ENCODE measurements around the gene BID.

The BID gene

DNA sequence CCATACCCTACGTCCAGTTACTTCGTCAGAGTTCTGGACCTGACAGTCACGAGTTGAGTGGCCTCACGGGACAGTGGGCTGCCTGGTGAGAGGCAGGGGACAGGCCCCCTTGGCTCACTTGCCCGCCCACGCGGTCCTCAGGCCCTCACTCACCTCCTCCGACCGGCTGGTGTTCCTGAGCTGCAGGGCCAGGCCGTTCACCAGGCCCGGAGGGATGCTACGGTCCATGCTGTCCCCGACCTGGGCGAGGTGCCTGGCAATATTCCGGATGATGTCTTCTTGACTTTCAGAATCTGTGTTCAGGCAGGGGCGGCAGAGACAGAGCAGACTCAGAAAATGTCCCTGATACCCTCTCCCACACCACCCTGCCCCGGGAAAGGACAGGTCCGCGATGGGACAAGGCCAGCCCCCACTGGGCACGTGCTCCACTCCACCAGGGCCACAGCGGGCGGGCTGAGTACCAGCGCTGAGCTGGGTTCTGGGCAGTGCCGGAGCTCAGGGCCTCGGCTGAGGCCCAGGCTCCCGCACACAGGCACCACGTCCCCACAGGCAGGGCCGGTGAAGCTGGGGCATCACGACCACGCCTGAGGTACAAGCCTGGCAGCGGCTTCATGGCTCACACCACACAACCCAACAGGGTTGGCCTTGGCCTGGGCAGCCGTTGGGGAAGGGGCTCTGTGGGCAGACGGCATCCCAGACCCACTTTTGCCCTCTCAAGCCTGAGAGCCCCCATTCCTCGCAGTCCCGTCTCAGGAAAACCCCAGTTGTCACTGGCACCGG lies 34.9 kb downstream of the BID start:
- no peaks in the 10 kb centered on the region for H3K4me1 ChIP-seq (ENCODE audit: insufficient read depth, low read length, severe bottlenecking)
- H3K27me3 ChIP-seq (ENCODE audit: insufficient read depth, low read length) = no peaks in the 10 kb centered on the region
- no peaks in the 10 kb centered on the region for H4K20me1 ChIP-seq (ENCODE audit: insufficient read depth, low read length)
- H2AFZ ChIP-seq (ENCODE audit: low read length) = no peak overlapping the region
- H3K36me3 ChIP-seq (ENCODE audit: insufficient read depth, low read length) = peaks cover 14% of the 10 kb centered on the region; the same call in 1 of the 2 replicates
- H3K9me2 ChIP-seq (ENCODE audit: low read depth, low read length) = no peaks in the 10 kb centered on the region
- H3K4me2 ChIP-seq (ENCODE audit: low read length) = no peak overlapping the region
- no peaks in the 10 kb centered on the region for H3K79me2 ChIP-seq (ENCODE audit: insufficient read depth, low read length)
- H3K27ac ChIP-seq (ENCODE audit: low read depth, low read length, poor library complexity, severe bottlenecking) = no peak overlapping the region
- 0 out of 2 replicates have a peak, but pooled peaks cover 4% of the 10 kb centered on the region for H3F3A ChIP-seq (ENCODE audit: insufficient read depth, low read length)
- TF ChIP-seq EZH2 (IDR thresholded peaks at IDR 0.05; ENCODE audit: borderline replicate concordance, low read length) = no peak
- TF ChIP-seq, protein P1, sequence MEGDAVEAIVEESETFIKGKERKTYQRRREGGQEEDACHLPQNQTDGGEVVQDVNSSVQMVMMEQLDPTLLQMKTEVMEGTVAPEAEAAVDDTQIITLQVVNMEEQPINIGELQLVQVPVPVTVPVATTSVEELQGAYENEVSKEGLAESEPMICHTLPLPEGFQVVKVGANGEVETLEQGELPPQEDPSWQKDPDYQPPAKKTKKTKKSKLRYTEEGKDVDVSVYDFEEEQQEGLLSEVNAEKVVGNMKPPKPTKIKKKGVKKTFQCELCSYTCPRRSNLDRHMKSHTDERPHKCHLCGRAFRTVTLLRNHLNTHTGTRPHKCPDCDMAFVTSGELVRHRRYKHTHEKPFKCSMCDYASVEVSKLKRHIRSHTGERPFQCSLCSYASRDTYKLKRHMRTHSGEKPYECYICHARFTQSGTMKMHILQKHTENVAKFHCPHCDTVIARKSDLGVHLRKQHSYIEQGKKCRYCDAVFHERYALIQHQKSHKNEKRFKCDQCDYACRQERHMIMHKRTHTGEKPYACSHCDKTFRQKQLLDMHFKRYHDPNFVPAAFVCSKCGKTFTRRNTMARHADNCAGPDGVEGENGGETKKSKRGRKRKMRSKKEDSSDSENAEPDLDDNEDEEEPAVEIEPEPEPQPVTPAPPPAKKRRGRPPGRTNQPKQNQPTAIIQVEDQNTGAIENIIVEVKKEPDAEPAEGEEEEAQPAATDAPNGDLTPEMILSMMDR (IDR thresholded peaks at IDR 0.05; ENCODE audit: low read length) = no peak
- no peaks in the 10 kb centered on the region for H3K9me3 ChIP-seq (ENCODE audit: low read length)
- H3K9ac ChIP-seq (ENCODE audit: low read length) = no peak overlapping the region
- H3K4me3 ChIP-seq (ENCODE audit: low read depth, low read length, poor library complexity, severe bottlenecking) = no peak overlapping the region

DNA sequence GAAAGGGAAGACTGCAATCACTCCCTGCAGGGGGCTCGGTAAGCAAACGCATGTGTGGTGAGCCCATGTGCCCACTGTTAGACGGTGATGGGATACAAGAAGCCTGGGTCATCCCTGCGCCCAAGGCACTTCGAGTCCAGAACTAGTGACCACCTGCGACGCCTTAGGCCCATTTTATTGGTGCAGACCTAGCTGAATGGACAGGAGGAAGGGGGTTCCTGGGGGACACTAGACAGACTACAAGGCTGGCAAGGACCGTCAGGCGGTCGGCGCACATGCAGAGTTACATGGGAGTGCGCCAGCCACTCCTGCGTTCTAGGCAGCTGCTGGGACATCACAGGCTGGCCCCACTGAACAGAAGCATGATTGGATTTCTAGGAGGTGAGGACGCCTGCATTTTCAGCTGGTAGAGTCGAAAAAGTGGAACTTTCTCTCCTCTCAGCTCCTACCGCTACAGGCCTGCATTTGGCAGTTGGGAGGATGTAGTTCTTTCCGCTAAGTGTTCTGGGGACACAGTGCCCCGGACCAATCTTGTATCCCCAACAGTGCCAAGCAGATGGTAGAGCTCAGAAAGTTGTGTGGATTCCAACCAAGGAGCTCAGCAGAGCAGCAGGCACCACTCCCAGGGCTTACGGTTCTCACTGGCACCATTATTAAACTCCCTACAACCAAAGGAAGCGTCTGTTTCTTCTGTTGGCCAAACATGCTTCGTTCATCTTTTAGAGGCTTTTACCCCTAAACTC lies 35.7 kb downstream of the BID start:
- Histone ChIP-seq H3K4me2 (ENCODE audit: low read length) (no peak overlapping the region), H3K4me1 (ENCODE audit: insufficient read depth, low read length, severe bottlenecking) (no peaks in the 10 kb centered on the region), H3K79me2 (ENCODE audit: insufficient read depth, low read length) (no peaks in the 10 kb centered on the region), H3K9ac (ENCODE audit: low read length) (no peak overlapping the region), H3K36me3 (ENCODE audit: insufficient read depth, low read length) (peaks cover 23% of the 10 kb centered on the region; the same call in 1 of the 2 replicates), H2AFZ (ENCODE audit: low read length) (no peak overlapping the region), H3K27ac (ENCODE audit: low read depth, low read length, poor library complexity, severe bottlenecking) (no peak overlapping the region), H3K4me3 (ENCODE audit: low read depth, low read length, poor library complexity, severe bottlenecking) (no peak overlapping the region), H3K9me2 (ENCODE audit: low read depth, low read length) (no peaks in the 10 kb centered on the region), H3K27me3 (ENCODE audit: insufficient read depth, low read length) (no peaks in the 10 kb centered on the region), H4K20me1 (ENCODE audit: insufficient read depth, low read length) (no peaks in the 10 kb centered on the region), H3K9me3 (ENCODE audit: low read length) (no peaks in the 10 kb centered on the region), H3F3A (ENCODE audit: insufficient read depth, low read length) (0 out of 2 replicates have a peak, but pooled peaks cover 4% of the 10 kb centered on the region)
- TF ChIP-seq, protein P1 (IDR thresholded peaks at IDR 0.05; ENCODE audit: low read length) = no peak
- no peak for TF ChIP-seq EZH2 (IDR thresholded peaks at IDR 0.05; ENCODE audit: borderline replicate concordance, low read length)

DNA sequence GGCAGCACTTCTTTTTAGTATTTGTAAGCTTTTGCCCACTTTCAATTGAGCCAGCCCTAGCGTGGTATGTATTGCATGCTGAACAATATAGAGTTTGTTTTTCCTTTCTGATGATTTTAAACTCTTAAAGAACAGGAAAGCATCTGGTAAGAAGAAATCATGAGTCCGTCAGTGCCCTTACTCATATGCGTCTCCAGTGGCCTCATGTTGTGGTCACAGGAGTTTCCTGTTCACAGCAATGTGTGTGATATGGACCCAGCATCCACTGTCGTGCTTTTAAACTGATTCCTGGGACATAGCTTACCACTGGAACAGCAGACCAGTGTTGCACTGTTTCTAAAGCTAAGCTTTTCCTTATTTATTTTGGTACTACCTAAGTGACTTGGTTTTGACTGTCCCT lies 40.1 kb downstream of the BID start:
- no peak overlapping the region for H2AFZ ChIP-seq (ENCODE audit: low read length)
- H4K20me1 ChIP-seq (ENCODE audit: insufficient read depth, low read length) = no peaks in the 10 kb centered on the region
- H3K9me3 ChIP-seq (ENCODE audit: low read length) = no peaks in the 10 kb centered on the region
- no peaks in the 10 kb centered on the region for H3K79me2 ChIP-seq (ENCODE audit: insufficient read depth, low read length)
- no peak overlapping the region for H3K27ac ChIP-seq (ENCODE audit: low read depth, low read length, poor library complexity, severe bottlenecking)
- no peak for TF ChIP-seq EZH2 (IDR thresholded peaks at IDR 0.05; ENCODE audit: borderline replicate concordance, low read length)
- TF ChIP-seq, protein P1 (IDR thresholded peaks at IDR 0.05; ENCODE audit: low read length) = no peak
- no peak overlapping the region for H3K9ac ChIP-seq (ENCODE audit: low read length)
- H3K4me3 ChIP-seq (ENCODE audit: low read depth, low read length, poor library complexity, severe bottlenecking) = no peak overlapping the region
- H3K4me1 ChIP-seq (ENCODE audit: insufficient read depth, low read length, severe bottlenecking) = no peaks in the 10 kb centered on the region
- no peaks in the 10 kb centered on the region for H3K27me3 ChIP-seq (ENCODE audit: insufficient read depth, low read length)
- no peak overlapping the region for H3K4me2 ChIP-seq (ENCODE audit: low read length)
- H3K36me3 ChIP-seq (ENCODE audit: insufficient read depth, low read length) = peaks cover 60% of the 10 kb centered on the region; the same call in 1 of the 2 replicates
- H3F3A ChIP-seq (ENCODE audit: insufficient read depth, low read length) = 0 out of 2 replicates have a peak, but pooled peaks cover 4% of the 10 kb centered on the region
- H3K9me2 ChIP-seq (ENCODE audit: low read depth, low read length) = no peaks in the 10 kb centered on the region
